GM18520 (cell line): Measurements from ENCODE around the gene MRPS27.

Experiments
- ATAC-seq: cut with Tn5 transposase; IDR thresholded peaks from one replicate; pipeline ENCODE4 v1.9.1; 2021; ENCODE audit not compliant: unreplicated experiment

Gene MRPS27

GRCh38 chr5:72206160-72206559, 113.9 kb downstream of the MRPS27 start:
- no peak for ATAC-seq

GRCh38 chr5:72205431-72206009, 114.5 kb downstream of the MRPS27 start:
- ATAC-seq = no peak

GRCh38 chr5:72204946-72205345, 115.1 kb downstream of the MRPS27 start:
- ATAC-seq = no peak

GRCh38 chr5:72203251-72203845, 116.7 kb downstream of the MRPS27 start:
- ATAC-seq = no peak

- no peak for ATAC-seq
Measured at GRCh38 chr5:72202331-72202825, 117.7 kb downstream of the MRPS27 start.

GRCh38 chr5:72199681-72200080, 120.4 kb downstream of the MRPS27 start:
- ATAC-seq = no peak

GRCh38 chr5:72197393-72197792, 122.6 kb downstream of the MRPS27 start:
- ATAC-seq = no peak

GRCh38 chr5:72195581-72195980, 124.5 kb downstream of the MRPS27 start:
- no peak for ATAC-seq

GRCh38 chr5:72194846-72195245, 125.2 kb downstream of the MRPS27 start:
- peak; percentile 90 for ATAC-seq

GRCh38 chr5:72191404-72191803, 128.6 kb downstream of the MRPS27 start:
- no peak for ATAC-seq

- ATAC-seq = no peak
Measured at GRCh38 chr5:72189146-72189545, 130.9 kb downstream of the MRPS27 start.

- no peak for ATAC-seq
Measured at GRCh38 chr5:72188166-72188565, 131.9 kb downstream of the MRPS27 start.

GRCh38 chr5:72187388-72188075, 132.5 kb downstream of the MRPS27 start:
- ATAC-seq = no peak

GRCh38 chr5:72185496-72186329, 134.3 kb downstream of the MRPS27 start:
- ATAC-seq = no peak

- ATAC-seq = no peak
Measured at GRCh38 chr5:72184408-72184807, 135.6 kb downstream of the MRPS27 start.

- ATAC-seq = no peak
Measured at GRCh38 chr5:72183101-72183520, 136.9 kb downstream of the MRPS27 start.

- no peak for ATAC-seq
Measured at GRCh38 chr5:72182686-72183085, 137.4 kb downstream of the MRPS27 start.

GRCh38 chr5:72180925-72181324, 139.1 kb downstream of the MRPS27 start:
- ATAC-seq = no peak

- no peak for ATAC-seq
Measured at GRCh38 chr5:72179816-72180440, 140.1 kb downstream of the MRPS27 start.

- no peak for ATAC-seq
Measured at GRCh38 chr5:72179028-72179815, 140.8 kb downstream of the MRPS27 start.
